HL-60 (cell line): ENCODE results near the gene NKD2.

Experiments
- DNase-seq, 2 experiments: peaks; one replicate each; pipeline ENCODE4 v3.0.0-alpha.2; 2010 to 2020; ENCODE audit warnings: low read depth in 1 of 2, low spot score in 1 of 2
- H3K27ac ChIP-seq: fragments of 250-450 bp; sonication (Bioruptor Pico); replicated peaks from 2 replicates; pipeline ENCODE4 v1.5.1; 2020; ENCODE audit warnings: mild to moderate bottlenecking, moderate library complexity
- H3K27me3 ChIP-seq: fragments of 250-450 bp; sonication (Bioruptor Pico); 2 replicates; pipeline ENCODE4 v1.5.1; 2021; ENCODE audit warnings: mild to moderate bottlenecking, moderate library complexity; ENCODE audit not compliant: insufficient read depth, poor library complexity, severe bottlenecking
- H3K4me3 ChIP-seq: replicated peaks from 2 replicates; pipeline ENCODE4 v1.5.1; 2011; ENCODE audit warnings: mild to moderate bottlenecking, control low read depth, low read length; ENCODE audit not compliant: insufficient read depth
- GABPA ChIP-seq: IDR thresholded peaks from 2 replicates; pipeline ENCODE4 v1.6.1; 2012; ENCODE audit warnings: low read depth
- POLR2AphosphoS5 ChIP-seq: IDR thresholded peaks from 2 replicates; pipeline ENCODE4 v1.6.1; 2012; ENCODE audit warnings: low read depth
- SPI1 ChIP-seq: IDR thresholded peaks from 2 replicates; pipeline ENCODE4 v1.6.1; 2012; ENCODE audit warnings: low read depth, mild to moderate bottlenecking, borderline replicate concordance
- TF ChIP-seq, protein P1 (sequence below): IDR thresholded peaks from 2 replicates; pipeline ENCODE4 v1.6.1; 2012; ENCODE audit warnings: low read depth; ENCODE audit not compliant: insufficient replicate concordance
- TF ChIP-seq, protein P2 (sequence below): IDR thresholded peaks from one replicate; pipeline ENCODE4 v1.5.1; 2011; ENCODE audit warnings: low read length, control low read depth, inconsistent platforms; ENCODE audit not compliant: insufficient read depth

The NKD2 gene

DNA sequence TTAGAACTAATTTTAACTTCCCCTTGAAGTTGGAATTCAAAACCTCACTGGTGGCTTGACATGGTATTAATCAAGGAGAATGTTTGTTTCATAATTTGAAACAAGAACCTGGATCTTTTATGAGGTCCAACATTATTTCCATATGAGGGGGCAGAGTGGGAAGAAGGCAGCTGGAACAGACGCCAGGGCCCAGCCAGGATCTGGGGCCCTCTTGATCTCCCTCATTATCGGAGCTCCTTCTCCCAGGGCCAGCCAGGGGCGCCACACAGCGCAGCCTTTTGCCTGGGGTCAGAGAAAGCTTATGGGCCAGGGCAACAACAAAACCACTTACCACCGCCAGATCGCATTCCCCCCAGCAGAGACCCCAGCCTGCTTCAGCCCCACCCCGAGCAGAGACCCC is 27.1 kb upstream of the NKD2 start:
- Histone ChIP-seq H3K4me3 (no peak overlapping the region), H3K27ac (no peak overlapping the region), H3K27me3 (peaks cover 2% of the 10 kb centered on the region)
- TF ChIP-seq SPI1 (no peak), GABPA (no peak), POLR2AphosphoS5 (no peak)
- TF ChIP-seq, protein P1, sequence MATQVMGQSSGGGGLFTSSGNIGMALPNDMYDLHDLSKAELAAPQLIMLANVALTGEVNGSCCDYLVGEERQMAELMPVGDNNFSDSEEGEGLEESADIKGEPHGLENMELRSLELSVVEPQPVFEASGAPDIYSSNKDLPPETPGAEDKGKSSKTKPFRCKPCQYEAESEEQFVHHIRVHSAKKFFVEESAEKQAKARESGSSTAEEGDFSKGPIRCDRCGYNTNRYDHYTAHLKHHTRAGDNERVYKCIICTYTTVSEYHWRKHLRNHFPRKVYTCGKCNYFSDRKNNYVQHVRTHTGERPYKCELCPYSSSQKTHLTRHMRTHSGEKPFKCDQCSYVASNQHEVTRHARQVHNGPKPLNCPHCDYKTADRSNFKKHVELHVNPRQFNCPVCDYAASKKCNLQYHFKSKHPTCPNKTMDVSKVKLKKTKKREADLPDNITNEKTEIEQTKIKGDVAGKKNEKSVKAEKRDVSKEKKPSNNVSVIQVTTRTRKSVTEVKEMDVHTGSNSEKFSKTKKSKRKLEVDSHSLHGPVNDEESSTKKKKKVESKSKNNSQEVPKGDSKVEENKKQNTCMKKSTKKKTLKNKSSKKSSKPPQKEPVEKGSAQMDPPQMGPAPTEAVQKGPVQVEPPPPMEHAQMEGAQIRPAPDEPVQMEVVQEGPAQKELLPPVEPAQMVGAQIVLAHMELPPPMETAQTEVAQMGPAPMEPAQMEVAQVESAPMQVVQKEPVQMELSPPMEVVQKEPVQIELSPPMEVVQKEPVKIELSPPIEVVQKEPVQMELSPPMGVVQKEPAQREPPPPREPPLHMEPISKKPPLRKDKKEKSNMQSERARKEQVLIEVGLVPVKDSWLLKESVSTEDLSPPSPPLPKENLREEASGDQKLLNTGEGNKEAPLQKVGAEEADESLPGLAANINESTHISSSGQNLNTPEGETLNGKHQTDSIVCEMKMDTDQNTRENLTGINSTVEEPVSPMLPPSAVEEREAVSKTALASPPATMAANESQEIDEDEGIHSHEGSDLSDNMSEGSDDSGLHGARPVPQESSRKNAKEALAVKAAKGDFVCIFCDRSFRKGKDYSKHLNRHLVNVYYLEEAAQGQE: no peak
- TF ChIP-seq, protein P2, sequence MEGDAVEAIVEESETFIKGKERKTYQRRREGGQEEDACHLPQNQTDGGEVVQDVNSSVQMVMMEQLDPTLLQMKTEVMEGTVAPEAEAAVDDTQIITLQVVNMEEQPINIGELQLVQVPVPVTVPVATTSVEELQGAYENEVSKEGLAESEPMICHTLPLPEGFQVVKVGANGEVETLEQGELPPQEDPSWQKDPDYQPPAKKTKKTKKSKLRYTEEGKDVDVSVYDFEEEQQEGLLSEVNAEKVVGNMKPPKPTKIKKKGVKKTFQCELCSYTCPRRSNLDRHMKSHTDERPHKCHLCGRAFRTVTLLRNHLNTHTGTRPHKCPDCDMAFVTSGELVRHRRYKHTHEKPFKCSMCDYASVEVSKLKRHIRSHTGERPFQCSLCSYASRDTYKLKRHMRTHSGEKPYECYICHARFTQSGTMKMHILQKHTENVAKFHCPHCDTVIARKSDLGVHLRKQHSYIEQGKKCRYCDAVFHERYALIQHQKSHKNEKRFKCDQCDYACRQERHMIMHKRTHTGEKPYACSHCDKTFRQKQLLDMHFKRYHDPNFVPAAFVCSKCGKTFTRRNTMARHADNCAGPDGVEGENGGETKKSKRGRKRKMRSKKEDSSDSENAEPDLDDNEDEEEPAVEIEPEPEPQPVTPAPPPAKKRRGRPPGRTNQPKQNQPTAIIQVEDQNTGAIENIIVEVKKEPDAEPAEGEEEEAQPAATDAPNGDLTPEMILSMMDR: no peak
- DNase-seq: no peak

DNA sequence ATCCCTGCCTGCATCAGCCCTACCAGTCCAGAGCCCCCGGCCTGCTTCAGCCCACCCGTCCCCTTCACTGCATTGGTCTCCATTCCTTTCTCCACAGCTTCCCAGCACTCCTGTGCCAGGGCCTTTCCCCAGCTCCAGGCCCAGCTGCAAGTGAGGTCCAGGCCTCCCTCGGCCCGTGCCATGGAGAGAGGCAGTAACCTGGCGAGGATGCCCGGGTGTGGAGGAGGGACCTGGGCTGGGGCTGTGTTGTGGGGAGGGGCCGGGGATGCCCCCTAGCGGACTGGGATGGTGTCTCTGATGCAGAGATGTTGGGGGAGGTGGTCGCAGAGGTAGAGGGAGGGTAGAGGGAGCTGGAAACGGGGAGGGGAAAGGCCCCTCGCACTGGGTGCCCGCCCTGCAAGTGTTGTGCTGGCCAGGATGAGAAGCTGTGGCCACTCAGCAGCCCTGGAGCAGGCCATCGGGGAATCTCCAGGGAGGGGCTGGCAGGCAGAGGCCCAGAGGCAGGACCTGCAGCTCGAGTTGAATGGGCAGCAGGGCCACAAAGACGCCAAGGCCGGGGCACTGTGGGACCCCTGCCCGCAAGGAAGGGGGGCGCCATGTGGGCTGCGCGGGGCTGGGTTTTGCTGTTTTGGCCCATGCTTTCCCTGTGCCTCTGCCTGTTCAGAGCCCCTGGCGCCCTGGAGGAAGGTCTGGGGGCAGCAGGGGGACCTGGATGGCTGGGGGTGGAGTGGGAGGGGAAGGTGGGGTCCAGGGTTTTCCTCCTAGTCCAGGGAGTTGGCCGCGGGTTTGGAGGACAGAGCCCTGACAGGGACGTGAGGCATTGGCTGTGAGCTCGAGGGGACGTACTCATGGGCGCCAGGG is 26.0 kb upstream of the NKD2 start:
- TF ChIP-seq GABPA (no peak), POLR2AphosphoS5 (no peak), SPI1 (no peak)
- TF ChIP-seq, protein P1: no peak
- TF ChIP-seq, protein P2: no peak
- no peak for DNase-seq
- H3K27ac ChIP-seq: no peak overlapping the region
- peaks cover 2% of the 10 kb centered on the region for H3K27me3 ChIP-seq
- no peak overlapping the region for H3K4me3 ChIP-seq

DNA sequence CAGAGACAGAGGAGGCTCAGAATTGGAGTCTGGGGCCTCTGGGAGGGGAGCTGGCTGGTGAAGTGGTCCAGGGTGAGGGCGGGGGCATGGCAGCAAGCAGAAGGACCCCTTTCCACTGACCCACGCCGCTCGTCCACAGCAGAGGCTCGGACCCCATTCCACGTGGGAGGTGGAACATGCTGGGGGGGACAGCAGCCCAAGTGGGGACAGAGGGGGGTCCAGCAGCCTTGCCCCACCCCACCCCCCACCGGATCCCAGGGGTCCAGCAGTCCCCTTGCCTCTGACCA is 25.4 kb upstream of the NKD2 start:
- TF ChIP-seq, protein P1: no peak
- no peak for TF ChIP-seq SPI1
- no peak for TF ChIP-seq GABPA
- H3K27me3 ChIP-seq: peaks cover 2% of the 10 kb centered on the region
- no peak overlapping the region for H3K4me3 ChIP-seq
- H3K27ac ChIP-seq: no peak overlapping the region
- no peak for DNase-seq
